Activated T-cell treated with anti-CD3 and anti-CD28 coated beads for 1 hour (primary cell): ENCODE data around the gene ORC3.
A peak's percentile ranks its signal among the peaks of the same experiment; 100 is the strongest.
"Not testable (repeated sequence)": the region's sequence is repeated elsewhere in the genome, so short reads cannot be mapped to it uniquely, and the experiment has no call there.

Source experiments
- DNase-seq: peaks from one replicate; pipeline ENCODE4 v3.0.0-alpha.2; 2020; ENCODE audit warnings: low read depth

Gene ORC3

DNA sequence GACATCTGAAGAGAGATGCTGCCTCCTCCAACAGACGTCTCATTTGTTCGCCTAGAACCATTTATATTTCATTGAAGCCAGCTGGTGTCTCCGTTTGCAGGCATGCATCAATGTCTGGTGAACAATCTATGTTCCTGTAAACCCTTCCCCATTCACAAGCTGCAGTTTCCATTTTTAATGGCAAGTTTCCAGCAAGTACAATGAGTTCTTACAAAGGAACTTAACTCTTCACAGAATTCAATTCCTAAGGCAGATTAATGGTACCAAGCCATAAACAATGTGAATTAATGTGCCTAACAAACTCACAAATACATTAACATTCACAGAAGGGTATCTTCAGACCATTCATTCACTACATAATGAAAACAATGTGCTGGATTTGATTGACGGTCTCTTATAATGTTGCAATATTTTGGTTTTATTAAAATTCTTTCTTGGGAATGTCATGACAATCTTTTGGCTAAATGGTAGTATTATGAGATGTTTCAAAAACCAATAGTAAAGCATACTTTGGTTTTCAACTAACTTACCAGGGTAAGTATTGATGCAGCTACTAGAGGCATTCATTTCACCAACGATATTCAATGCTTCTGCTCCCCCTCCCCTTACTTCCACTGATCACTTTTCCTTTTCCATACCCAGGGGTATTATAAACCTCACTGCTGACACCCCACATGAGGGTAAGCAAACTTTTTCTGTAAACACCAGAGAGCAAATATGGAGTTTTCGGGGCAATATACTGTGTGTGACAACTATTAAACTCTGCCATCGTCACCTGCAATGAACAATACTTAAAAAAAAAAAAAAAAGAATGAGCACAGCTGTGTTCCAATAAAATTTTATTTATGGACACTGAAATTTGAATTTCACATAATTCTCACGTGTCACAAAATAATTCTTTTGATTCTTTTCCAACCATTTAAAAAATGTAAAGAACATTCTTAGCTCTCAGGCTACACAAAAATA lies 107.9 kb downstream of the ORC3 start:
- DNase-seq = no peak

DNA sequence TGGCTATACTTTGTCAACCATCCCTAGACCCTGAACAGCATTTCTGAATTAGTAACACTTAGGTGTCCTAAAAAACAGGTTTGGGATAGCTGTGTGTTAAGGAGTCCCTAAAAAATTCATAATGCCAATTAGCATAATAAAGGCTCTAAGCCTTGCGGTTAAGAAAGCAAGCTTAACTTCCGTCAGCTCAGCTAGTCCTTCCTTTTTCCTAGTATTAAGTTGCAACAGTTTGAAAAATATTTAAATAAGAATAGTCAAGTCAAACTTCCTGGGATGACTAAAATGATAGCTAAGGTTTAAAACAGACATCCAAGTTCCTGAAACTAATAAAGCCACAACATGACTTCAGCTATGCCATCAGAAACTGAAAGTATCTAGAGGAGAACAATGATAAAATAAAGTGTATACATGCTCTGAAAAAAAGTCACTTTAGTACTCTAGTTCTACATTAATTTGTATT lies 108.6 kb downstream of the ORC3 start:
- no peak for DNase-seq

DNA sequence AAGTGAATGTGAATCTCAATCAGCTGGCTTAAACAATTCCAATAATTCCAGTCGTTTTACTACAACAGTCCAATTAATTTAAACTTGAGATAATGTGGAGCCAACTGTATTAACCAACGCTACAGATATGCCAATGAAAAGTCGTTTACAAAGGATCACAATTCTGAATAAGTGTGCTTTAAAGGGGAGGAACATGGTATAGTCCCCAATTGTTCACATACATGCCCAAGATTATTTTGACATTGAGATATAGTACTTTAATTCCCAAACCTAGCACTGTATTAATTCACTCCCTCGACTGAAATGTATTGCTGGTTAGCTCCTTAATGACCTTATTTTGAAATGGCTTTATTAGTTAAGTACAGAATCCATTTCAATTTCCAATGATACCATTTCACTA lies 109.6 kb downstream of the ORC3 start:
- no peak for DNase-seq

DNA sequence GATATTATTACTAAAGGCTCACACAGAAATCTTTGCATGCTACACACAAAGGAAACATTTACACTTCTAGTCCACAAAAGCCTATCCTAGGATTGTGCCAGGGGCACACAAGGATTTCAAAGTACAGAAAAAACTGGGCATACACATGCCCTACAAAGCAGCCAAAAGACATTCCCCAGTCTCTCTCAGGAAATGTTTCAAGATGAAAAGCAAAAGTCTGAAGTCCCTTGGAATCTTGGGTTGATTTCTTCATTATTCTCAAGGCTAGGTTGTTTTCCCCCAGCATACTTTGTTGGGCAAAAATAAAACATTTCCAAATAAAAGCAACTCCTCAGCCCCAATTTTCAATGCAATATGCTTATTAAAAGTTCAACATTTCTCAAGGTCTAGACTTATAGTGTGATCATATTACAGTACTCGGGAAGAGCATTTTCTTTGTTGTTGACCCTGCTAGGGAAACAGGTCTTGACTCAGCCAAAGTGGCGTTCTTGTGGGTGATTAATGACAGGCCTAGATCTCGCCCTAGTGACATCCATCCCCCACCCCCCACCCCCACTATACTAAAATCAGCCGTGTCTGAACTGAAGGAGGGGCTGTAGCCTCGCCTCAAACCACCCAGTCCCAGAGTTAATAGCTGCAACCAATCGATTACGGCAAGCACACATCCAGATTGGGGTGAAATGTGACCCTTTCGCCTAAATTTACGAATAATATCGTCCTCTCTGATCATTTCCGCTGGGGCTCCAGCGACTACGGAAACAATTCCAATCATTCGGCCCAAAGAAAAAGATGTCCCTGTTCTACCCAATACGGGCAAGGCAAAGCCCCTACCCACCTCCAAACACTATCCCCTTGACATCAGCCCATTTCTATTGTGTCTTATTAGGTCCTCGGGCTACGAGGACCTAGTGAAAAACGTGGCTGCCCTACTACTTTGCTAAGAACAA lies 110.7 kb downstream of the ORC3 start:
- no peak for DNase-seq

DNA sequence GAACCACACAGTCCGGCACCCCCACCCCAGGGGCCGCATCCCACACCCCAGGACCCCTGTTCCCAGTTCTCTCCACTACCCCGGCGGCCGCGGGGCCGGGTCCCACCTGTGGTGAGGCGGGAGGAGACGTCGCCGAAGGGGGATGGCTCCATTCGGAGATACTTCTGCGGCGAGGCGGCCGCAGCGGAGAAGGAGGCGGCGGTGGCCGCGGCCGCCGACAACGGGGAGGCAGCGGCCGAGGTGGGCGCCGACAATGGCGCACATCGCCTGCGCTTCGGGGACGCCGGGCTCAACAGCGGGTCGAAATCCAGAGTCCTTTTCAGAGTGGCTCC lies 111.4 kb downstream of the ORC3 start:
- DNase-seq = no peak

DNA sequence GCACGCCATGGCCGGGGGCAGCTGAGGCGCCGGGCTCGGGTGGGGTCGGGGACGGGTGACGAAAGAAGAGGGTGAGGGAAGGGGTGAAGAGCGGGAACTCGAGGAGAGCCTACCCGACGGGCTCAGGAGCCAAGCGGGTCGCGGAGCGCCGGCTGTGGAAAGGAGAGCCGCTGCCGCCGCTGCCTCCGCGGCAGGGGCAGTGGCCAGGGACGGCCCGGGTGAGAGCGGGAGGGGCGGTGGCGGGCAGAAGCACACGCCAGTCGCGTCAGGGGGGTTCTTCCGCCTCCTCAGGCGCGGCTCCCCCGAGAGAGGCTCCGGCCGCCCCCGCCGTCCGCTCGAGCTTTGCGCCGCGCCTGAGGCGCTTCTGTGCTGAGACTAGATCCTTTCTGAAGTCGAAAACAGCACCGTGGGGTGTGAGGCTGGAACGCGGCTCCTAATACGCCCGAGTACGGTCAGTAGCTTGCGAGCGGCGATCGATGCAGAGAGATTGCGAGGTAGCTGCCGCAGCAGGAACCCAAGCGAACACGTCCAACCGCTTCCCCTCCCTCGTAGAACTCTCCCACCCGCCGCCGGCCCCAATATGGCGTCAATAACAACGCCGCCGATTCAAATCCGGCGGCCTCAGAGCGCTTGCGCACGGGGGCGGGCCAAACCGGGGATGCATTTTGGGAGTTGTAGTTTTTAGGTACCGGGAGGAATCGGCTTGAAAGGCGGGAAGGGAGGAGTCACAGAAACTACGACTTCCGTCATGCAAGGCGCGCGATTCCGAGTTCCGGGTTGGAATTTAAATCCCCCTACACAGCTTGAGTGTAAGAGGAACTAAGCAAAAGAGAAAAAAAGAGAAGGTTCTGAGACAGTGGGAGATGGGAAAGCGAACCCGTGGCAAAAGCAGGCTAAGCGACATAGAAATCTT lies 112.0 kb downstream of the ORC3 start, which contains the start of gene AKIRIN2:
Gene AKIRIN2 (minus strand): TSS at position 558 of the 913 bp plus-strand sequence. CDS start 549 bp downstream, at position 9.
- peak; percentile 94 for DNase-seq

DNA sequence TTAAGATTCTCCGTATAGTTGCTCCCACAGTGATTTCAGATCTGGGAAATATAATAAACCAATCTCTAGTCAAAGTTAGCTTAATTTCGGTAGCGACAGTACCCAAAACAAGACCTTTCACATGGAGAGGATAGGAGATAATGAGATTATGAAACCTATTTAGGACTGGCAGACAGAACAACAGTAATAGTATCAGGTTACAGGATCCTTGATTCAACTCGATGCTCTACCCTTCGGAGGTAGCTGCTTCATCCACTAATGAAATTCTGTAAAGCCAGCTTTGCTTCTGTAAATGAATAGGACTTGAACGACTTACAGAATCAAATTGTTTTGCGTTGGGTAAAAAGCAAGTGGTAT lies 112.6 kb downstream of the ORC3 start:
- DNase-seq = no peak

DNA sequence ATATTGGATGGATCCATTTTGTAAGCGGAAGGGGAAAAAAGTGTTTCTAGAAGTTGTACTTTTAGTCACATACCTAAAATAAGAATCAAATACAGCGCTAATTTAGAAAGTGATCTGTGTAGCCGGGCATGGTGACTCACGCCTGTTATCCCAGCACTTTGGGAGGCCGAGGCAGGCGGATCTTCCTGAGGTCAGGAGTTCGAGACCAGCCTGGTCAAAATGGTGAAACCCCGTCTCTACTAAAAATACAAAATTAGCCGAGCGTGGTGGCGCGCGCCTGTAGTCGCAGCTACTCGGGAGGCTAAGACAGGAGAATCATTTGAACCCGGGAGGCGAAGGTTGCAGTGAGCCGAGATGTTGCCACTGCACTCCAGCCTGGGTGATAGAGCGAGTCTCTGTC lies 113.1 kb downstream of the ORC3 start:
- DNase-seq = not testable (repeated sequence)

DNA sequence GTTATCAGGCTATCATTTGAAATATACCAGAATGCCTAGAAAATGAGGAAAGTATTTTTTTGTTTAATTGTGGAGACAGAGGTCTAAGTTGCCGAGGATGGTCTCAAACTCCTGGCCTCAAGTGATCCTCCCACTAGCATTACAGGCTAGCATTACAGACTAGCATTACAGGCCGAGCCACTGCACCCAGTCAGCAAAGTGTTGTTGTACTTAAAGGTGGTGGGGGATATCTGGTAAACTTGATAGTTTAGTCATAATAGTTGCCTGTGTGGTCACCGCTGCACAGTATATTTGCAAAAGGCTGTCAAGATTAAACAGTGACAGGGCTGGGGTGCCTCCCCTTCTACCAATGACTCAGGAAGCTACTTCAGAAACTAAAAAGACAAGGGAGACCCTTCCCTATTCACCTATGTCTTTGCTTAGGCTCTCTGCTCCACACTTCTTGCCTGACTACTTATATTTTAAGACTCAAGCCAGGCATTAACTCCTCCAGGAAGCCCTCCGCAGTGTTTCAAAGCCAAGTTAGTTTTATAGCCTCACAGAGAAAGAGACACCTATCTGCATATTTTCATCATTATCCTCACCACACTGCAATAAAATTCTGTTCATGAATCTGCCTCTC lies 115.2 kb downstream of the ORC3 start:
- no peak for DNase-seq

DNA sequence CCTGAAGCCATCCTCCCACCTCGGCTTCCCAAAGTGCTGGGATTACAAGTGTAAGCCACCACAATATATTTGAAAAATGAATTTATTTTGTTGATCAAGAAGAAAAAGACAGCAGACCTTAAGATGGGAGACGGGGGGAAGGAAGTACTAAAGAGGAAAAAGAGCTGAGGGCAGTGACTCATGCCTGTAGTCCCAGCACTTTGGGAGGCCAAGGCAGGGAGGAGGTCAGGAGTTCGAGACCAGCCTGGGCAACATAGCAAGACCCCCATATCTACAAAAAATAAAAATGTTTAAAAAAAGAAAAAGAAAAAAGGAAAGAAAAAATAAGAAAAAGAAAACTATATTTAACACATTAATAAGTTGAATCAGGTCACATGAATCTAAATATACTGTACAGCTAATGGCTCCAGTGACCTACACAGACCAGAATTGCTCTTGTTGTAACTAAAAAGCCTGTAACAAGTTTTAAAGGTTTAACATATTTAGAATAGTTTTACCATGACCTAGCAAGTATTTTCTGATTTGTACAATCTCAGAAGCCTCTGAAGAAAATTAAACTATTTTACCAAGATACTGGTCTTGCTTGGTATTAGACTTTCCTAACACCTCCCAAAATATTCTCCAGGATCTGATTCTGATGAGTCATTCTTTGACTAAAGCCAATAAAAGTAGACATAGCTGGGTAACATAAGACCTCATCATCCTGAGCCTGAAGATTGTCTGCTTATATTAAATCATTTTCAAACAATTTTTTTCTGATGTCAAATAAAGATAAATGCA lies 116.4 kb downstream of the ORC3 start:
- no peak for DNase-seq

DNA sequence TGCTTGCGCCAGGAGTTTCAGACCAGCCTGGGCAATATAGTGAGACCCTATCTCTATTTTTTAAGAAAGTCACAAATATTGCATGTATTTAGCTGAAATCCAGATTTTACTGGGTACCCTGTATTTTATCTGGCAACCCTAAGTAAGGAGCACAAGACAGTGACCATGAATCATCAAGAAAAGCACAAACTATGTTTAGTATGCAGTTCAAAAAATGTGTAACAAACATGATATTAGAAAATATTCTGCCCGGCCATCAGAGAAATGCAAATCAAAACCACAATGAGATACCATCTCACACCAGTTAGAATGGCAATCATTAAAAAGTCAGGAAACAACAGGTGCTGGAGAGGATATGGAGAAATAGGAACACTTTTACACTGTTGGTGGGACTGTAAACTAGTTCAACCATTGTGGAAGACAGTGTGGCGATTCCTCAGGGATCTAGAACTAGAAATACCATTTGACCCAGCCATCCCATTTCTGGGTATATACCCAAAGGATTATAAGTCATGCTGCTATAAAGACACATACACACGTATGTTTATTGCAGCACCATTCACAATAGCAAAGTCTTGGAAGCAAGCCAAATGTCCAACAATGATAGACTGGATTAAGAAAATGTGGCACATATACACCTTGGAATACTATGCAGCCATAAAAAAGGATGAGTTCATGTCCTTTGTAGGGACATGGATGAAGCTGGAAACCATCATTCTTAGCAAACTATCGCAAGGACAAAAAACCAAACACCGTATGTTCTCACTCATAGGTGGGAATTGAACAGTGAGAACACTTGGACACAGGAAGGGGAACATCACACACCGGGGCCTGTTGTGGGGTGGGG lies 118.9 kb downstream of the ORC3 start:
- DNase-seq = not testable (repeated sequence)

DNA sequence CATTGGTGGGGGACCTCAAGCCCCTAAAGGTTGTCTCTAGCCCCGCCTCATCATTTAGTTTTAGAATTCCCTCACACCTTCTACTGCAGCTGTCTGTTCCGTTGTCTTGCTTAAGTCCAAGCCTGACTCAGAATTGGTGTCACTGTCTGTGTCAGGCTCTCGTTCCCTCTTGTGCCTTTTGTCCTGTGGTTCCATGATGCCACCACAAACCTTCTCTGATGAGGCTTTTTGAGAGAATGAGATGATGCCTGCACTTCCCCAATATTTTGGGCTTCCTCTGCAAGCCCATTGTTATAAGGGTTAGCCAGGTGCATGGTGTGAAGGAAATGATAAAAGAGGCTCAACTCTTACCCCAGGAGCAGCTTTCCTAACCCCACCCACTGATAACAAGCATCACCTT lies 120.2 kb downstream of the ORC3 start:
- no peak for DNase-seq

DNA sequence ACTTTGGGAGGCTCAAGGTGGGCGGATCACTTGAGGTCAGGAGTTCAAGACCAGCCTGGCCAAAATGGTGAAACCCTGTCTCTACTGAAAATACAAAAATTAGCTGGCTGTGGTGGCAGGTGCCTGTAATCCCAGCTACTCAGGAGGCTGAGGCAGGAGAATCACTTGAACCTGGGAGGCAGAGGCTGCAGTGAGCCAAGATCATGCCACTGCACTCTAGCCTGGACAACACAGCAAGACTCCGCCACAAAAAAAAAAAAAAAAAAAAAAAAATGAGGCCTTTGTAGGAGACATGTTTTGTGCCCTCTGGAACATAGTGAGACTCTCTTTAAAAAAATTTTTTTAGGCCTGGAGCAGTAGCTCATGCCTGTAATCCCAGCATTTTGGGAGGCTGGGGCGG lies 122.8 kb downstream of the ORC3 start:
- not testable (repeated sequence) for DNase-seq

DNA sequence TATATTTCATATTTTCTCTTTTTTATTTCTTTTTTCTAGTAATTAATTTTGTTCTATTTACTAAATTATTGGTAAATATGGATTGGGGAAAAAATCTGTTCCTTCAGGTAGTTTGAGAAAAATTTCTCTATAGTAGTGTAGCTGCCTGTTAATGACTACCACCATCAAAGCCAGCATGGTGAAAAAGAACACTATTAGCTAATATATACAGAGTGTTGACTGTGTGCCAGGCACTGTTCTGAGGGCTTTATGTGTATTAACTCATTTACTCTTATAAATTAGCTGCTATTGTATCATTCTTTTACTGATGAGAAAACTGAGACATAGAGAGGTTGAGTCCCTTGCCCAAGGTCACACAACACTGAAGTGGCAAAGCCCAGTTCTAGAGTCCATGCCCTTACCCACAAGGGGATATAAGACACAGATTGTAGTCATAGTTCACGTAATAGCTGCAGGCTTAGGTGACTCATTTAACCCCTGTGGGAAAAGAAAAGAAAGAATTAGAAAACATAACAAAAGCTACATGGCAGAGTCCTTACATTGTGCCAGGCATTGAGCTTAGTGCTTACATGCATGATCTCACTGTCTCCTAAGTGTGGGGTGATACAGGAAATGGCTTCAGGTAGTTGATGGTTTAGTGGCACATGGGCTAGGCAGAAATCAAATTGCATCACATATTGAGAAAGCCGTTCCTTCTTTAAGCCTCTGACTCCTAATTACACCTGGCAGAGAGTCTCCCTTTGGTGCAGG lies 124.3 kb downstream of the ORC3 start:
- no peak for DNase-seq
